Psoas muscle (tissue), 8 donors: ENCODE results near the gene CFAP300. TPM values are rescaled to one million over a fixed set of nuclear protein-coding genes. Genes with fewer than 3 reads are reported as not detected.

Source experiments
- ATAC-seq, 4 donors: fragments of 200-7000 bp; cut with Tn5 transposase; one replicate each; pipeline ENCODE4 v1.9.1; 2020; ENCODE audit warnings: moderate library complexity in 3 of 4, mild to moderate bottlenecking in 2 of 4
- DNase-seq, 2 donors: peaks; one replicate each; pipeline ENCODE4 v3.0.0-alpha.2; 2020
- H3K27ac ChIP-seq: fragments of 200-600 bp; one replicate; pipeline ENCODE4 v1.8.0; 2022
- H3K27me3 ChIP-seq, 3 donors: fragments of 200-600 bp in 1 of 3; one replicate each; pipeline versions ENCODE4 v1.6.1 to v1.8.0; 2013 to 2022; ENCODE audit warnings: low read length in 2 of 3, mild to moderate bottlenecking in 2 of 3, moderate library complexity in 1 of 3; ENCODE audit not compliant: insufficient read depth in 3 of 3
- H3K36me3 ChIP-seq, 2 donors: fragments of 200-600 bp in 1 of 2; one replicate each; pipeline versions ENCODE4 v1.6.1 to v1.8.0; 2013 to 2022; ENCODE audit warnings: low read depth in 1 of 2, mild to moderate bottlenecking in 1 of 2, moderate library complexity in 1 of 2; ENCODE audit not compliant: insufficient read depth in 1 of 2
- H3K4me1 ChIP-seq: fragments of 200-600 bp; one replicate; pipeline ENCODE4 v1.8.0; 2022
- H3K4me3 ChIP-seq: fragments of 200-600 bp; one replicate; pipeline ENCODE4 v1.8.0; 2022; ENCODE audit warnings: mild to moderate bottlenecking
- H3K9me3 ChIP-seq: fragments of 200-600 bp; one replicate; pipeline ENCODE4 v1.8.0; 2022
- CTCF ChIP-seq: fragments of 200-600 bp; IDR thresholded peaks from one replicate; pipeline ENCODE4 v1.8.0; 2022; ENCODE audit warnings: antibody characterized with exemption
- WGBS, 3 donors: extraction: QIAGEN DNeasy Blood & Tissue Kit; methylation state at CpG; one replicate each; pipeline versions ENCODE4 v1.1.6 to v1.1.7; 2013; 5-methylcytosine and 5-hydroxymethylcytosine counted together
- intact Hi-C, 2 donors: fragments of 100-400 bp; cut with DNase I; formaldehyde crosslinking; loops; one replicate each; pipeline versions ENCODE4 v1.11.0 to v1.14.2; 2022
- polyA plus RNA-seq, 3 donors: library from polyadenylated mRNA; stranded (reverse); fragments of 200-250 nt; gene quantifications; one replicate each; pipeline ENCODE4 v1.2.3, GENCODE V29; 2013
- total RNA-seq, 4 donors: library from RNA; stranded (reverse); fragmentation: NEBNext Ultra II Directional in 2 of 4; extraction: Animal tissue kit (Norgen Biotek cat#: 25700) in 2 of 4; gene quantifications; one replicate each; pipeline versions ENCODE4 v1.2.1 to v1.2.4, GENCODE V29; 2021 to 2023
- donor health status: healthy with polysubstance abuse.
- donor health status: DM: no; HTN: no; CAD: no; lungs with moderate emphysema.
- donor health status: Bipolar disorder and iron deficiency.
- donor health status: healthy.
- donor health status: DM: yes; HTN: yes; CAD: no.
- donor health status: DM: no; HTN: no; CAD: no.
- donor health status: DM: no; HTN: no; CAD: no.
- donor health status: DM: yes; HTN: yes; CAD: no.

CFAP300 gene
- total and polyA plus RNA-seq, 7 donors, result 0.11 to 0.86 (median 0.22) TPM; not detected in 2

DNA sequence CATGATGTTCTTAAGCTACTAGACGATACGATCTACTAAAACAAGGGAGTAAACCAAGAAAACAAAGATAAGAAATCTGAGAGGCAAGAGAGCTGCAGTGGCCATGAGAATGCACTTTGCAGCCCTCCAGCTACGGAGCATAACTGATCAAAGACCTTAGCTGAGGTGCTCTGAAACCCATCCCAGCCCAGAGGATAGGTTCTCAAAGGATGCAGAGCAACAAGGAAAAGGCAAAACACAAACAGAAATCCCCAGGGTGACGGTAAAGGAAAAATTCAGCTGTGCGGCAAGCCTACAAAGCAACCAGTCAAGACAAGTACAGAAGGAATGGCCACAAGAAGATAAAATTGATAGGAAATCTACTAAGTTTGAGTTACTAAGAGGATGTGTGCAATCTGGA, 32.5 kb upstream of the CFAP300 start:
- intact Hi-C loops, result no loop called here
- ATAC-seq (no peak), DNase-seq (no peak)
- Histone ChIP-seq H3K27me3 (no peaks in the 10 kb centered on the region), H3K4me1 (peaks cover 10% of the 10 kb centered on the region), H3K27ac (no peak overlapping the region), H3K36me3 (no peaks in the 10 kb centered on the region), H3K9me3 (no peaks in the 10 kb centered on the region), H3K4me3 (no peak overlapping the region)
- TF ChIP-seq CTCF, result no peak
- WGBS, 3 donors, result 87 to 91% (median 90%) methylated on average over 5 of the region's 5 CpGs

- no peak overlapping the region for H3K27ac ChIP-seq
- no peak for TF ChIP-seq CTCF
- 46 to 65% (median 58%) methylated on average over 3 of the region's 3 CpGs for WGBS, 3 donors
- H3K4me1 ChIP-seq, result no peaks in the 10 kb centered on the region
- H3K4me3 ChIP-seq, result no peak overlapping the region
- intact Hi-C loops, result no loop called here
- DNase-seq (no peak), ATAC-seq (no peak)
- H3K36me3 ChIP-seq, result no peaks in the 10 kb centered on the region
- H3K9me3 ChIP-seq, result no peaks in the 10 kb centered on the region
- no peaks in the 10 kb centered on the region for H3K27me3 ChIP-seq
Measured at GRCh38 chr11:102017026-102017425, 30.2 kb upstream of the CFAP300 start.

DNA sequence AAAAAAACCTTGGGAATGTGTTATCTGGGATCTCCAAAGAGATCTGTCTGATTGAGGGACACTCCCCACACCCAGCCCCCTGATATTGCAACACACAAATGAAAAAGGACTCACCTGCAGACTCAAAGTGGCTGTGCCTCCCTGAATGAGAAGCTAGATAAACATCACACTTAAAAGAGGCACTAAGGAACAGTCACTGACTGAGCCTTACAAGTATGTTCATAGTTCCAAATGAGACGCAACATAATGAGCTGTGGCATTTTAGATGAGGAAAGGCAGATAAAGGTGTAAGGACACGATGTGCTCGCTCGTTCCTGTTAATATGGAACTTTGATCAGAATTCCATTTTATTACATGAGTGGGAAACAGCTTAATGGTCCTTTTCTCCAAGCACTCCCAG, 21.0 kb upstream of the CFAP300 start:
- H3K4me1 ChIP-seq, result no peaks in the 10 kb centered on the region
- TF ChIP-seq CTCF, result no peak
- DNase-seq (no peak), ATAC-seq (no peak)
- H3K4me3 ChIP-seq, result no peak overlapping the region
- WGBS, 3 donors, result 73 to 76% (median 74%) methylated on average over 4 of the region's 4 CpGs
- H3K27me3 ChIP-seq, result no peaks in the 10 kb centered on the region
- intact Hi-C loops, result no loop called here
- no peak overlapping the region for H3K27ac ChIP-seq
- H3K36me3 ChIP-seq, result no peaks in the 10 kb centered on the region
- H3K9me3 ChIP-seq, result no peaks in the 10 kb centered on the region

DNA sequence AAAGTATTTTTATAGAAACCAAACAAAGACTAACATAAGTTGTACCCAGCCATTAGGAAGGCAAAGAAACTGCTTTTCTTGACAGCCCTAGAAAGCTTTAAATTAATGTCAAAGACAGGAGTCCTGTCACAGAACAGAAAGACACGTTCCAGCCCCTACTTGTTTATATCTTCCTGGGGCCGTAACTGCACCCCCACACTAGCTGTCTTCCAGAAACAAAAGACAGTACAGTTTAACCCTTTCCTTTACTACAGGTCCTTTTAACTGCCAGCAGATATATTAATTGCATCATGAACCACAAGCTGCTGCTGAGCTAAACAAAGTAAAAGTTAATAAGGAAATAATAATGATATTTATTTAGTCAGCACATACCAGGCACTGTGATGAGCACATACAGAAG, 20.3 kb upstream of the CFAP300 start:
- Histone ChIP-seq H3K27ac (no peak overlapping the region), H3K27me3 (no peaks in the 10 kb centered on the region), H3K4me3 (no peak overlapping the region), H3K9me3 (no peaks in the 10 kb centered on the region), H3K36me3 (no peaks in the 10 kb centered on the region), H3K4me1 (no peaks in the 10 kb centered on the region)
- DNase-seq, result no peak
- intact Hi-C loops, result no loop called here
- 4 to 18% (median 17%) methylated on average over 2 of the region's 2 CpGs for WGBS, 3 donors
- ATAC-seq, result no peak
- TF ChIP-seq CTCF, result no peak

GRCh38 chr11:102036757-102037156, 10.5 kb upstream of the CFAP300 start:
- H3K27me3 ChIP-seq, result no peaks in the 10 kb centered on the region
- no peak for TF ChIP-seq CTCF
- intact Hi-C loops, result no loop called here
- no peaks in the 10 kb centered on the region for H3K9me3 ChIP-seq
- no peak overlapping the region for H3K27ac ChIP-seq
- H3K4me3 ChIP-seq, result no peak overlapping the region
- DNase-seq (no peak), ATAC-seq (no peak)
- H3K4me1 ChIP-seq, result no peaks in the 10 kb centered on the region
- H3K36me3 ChIP-seq, result no peaks in the 10 kb centered on the region
- WGBS, 3 donors, result 79 to 81% (median 80%) methylated on average over 1 of the region's 1 CpG
